Keratinocyte (primary cell): ENCODE results near the gene METTL24. TPM values are rescaled to one million over a fixed set of nuclear protein-coding genes. Genes with fewer than 3 reads are reported as not detected.

Experiments
- DNase-seq: peaks from one replicate; pipeline ENCODE4 v3.0.0-alpha.2; 2011; ENCODE audit warnings: low read depth, missing footprints, low spot score
- FAIRE-seq: peaks from 2 replicates; lab custom pipeline; 2011; peaks lifted over from hg19 to GRCh38; lab: Jason Lieb, UNC
- H2AFZ ChIP-seq: 2 replicates; pipeline ENCODE4 v1.6.0; 2012; ENCODE audit warnings: low read length, control low read depth, inconsistent platforms; ENCODE audit not compliant: control insufficient read depth
- H3K27ac ChIP-seq: 2 replicates; pipeline ENCODE4 v1.5.1; 2011; ENCODE audit warnings: low read length; ENCODE audit not compliant: control insufficient read depth, insufficient read depth
- H3K27me3 ChIP-seq: 3 replicates; pipeline ENCODE4 v1.6.0; 2011; ENCODE audit warnings: low read length; ENCODE audit not compliant: control insufficient read depth, insufficient read depth; ENCODE audit errors: extremely low read depth
- H3K36me3 ChIP-seq, 2 experiments: 2 replicates in 1 of 2; 3 replicates in 1 of 2; pipeline ENCODE4 v1.5.1; 2011; ENCODE audit warnings: low read length in 2 of 2, mild to moderate bottlenecking in 1 of 2; ENCODE audit not compliant: control insufficient read depth in 2 of 2, insufficient read depth in 2 of 2; ENCODE audit errors: extremely low read depth in 1 of 2
- H3K4me1 ChIP-seq: 3 replicates; pipeline ENCODE4 v1.5.1; 2011; ENCODE audit warnings: low read length; ENCODE audit not compliant: control insufficient read depth, insufficient read depth; ENCODE audit errors: extremely low read depth
- H3K4me2 ChIP-seq: 3 replicates; pipeline ENCODE4 v1.6.0; 2011; ENCODE audit warnings: low read depth, low read length; ENCODE audit not compliant: control insufficient read depth, insufficient read depth; ENCODE audit errors: extremely low read depth
- H3K4me3 ChIP-seq, 3 experiments: fragments of 200-600 bp in 1 of 3; sonication (generic) in 1 of 3; 2 replicates in 2 of 3; 3 replicates in 1 of 3; pipeline ENCODE4 v1.5.1; 2011 to 2016; ENCODE audit warnings: low read length in 3 of 3, mild to moderate bottlenecking in 3 of 3, control low read depth in 2 of 3, inconsistent platforms in 1 of 3, low read depth in 1 of 3, mixed read lengths in 1 of 3, mixed run types in 1 of 3, moderate library complexity in 1 of 3; ENCODE audit not compliant: control insufficient read depth in 2 of 3, insufficient read depth in 2 of 3; ENCODE audit errors: extremely low read depth in 1 of 3
- H3K79me2 ChIP-seq: 2 replicates; pipeline ENCODE4 v1.6.0; 2012; ENCODE audit warnings: low read length; ENCODE audit not compliant: control insufficient read depth, insufficient read depth
- H3K9ac ChIP-seq: 3 replicates; pipeline ENCODE4 v1.6.0; 2011; ENCODE audit warnings: low read length; ENCODE audit not compliant: control insufficient read depth, insufficient read depth; ENCODE audit errors: extremely low read depth
- H3K9me1 ChIP-seq: 3 replicates; pipeline ENCODE4 v1.6.0; 2011; ENCODE audit warnings: low read length; ENCODE audit not compliant: control insufficient read depth, insufficient read depth; ENCODE audit errors: extremely low read depth
- H3K9me3 ChIP-seq: 2 replicates; pipeline ENCODE4 v1.5.1; 2012; ENCODE audit warnings: low read depth, low read length; ENCODE audit not compliant: control insufficient read depth
- H4K20me1 ChIP-seq: 3 replicates; pipeline ENCODE4 v1.6.0; 2011; ENCODE audit warnings: low read length; ENCODE audit not compliant: control insufficient read depth, insufficient read depth; ENCODE audit errors: extremely low read depth
- EZH2 ChIP-seq: IDR thresholded peaks from one replicate; pipeline ENCODE4 v1.6.1; 2012; ENCODE audit warnings: inconsistent platforms, mild to moderate bottlenecking, low read length, moderate library complexity
- dilution Hi-C: fragments of 300-500 bp; cut with MboI; formaldehyde crosslinking; loops from one replicate; pipeline ENCODE4 v1.7.0; 2020; ENCODE audit warnings: low sequenced_read_pairs; ENCODE audit not compliant: extremely low pct_ligation_motif_present
- polyA plus RNA-seq, 5 experiments: library from polyadenylated mRNA; depleted of rRNA in 3 of 5; stranded (reverse) in 3 of 5; stranded (forward) in 1 of 5; unstranded in 1 of 5; fragments of >200 nt; gene quantifications; 1 replicate in 1 of 5; 2 replicates in 3 of 5; 3 replicates in 1 of 5; pipeline versions ENCODE4 v1.2.1 to v1.2.3, GENCODE V29; 2011 to 2012; ENCODE audit warnings: missing spikeins in 2 of 5, low read depth in 1 of 5, low replicate concordance in 1 of 5
- TF ChIP-seq, protein P1 (sequence below), 3 experiments: IDR thresholded peaks in 1 of 3; conservative IDR thresholded peaks in 1 of 3; optimal IDR thresholded peaks in 1 of 3; 2 replicates in 2 of 3; 3 replicates in 1 of 3; pipeline versions ENCODE3 to v1.5.1; 2011; ENCODE audit warnings: low read length in 3 of 3, mild to moderate bottlenecking in 3 of 3, moderate library complexity in 2 of 3, control low read depth in 1 of 3, inconsistent platforms in 1 of 3; ENCODE audit not compliant: insufficient read depth in 2 of 3; ENCODE audit errors: extremely low read depth in 1 of 3

Gene METTL24
- polyA plus RNA-seq, 1 donor (not counting 4 experiments of a cell fraction or from before 2014, with no cell fraction given): not detected

DNA sequence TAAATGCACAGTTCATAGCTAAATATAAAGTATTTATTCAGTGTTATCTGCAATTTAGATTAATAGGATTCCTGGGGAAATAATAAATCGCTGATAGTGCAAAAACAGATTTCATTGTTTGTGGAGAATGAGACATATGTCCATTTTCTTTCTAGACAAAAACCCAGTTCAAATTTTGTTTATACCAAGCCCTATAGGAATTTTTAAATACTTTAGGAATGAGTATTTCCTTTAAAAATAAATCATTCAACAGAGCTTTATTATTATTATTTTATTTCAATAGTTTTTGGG lies 86.5 kb downstream of the METTL24 start:
- Histone ChIP-seq H3K4me1 (no peaks in the 10 kb centered on the region), H2AFZ (no peak overlapping the region), H3K36me3 (no peaks in the 10 kb centered on the region), H3K79me2 (no peaks in the 10 kb centered on the region), H3K27me3 (no peaks in the 10 kb centered on the region), H3K4me2 (no peak overlapping the region), H3K27ac (no peak overlapping the region), H3K9me3 (no peaks in the 10 kb centered on the region), H3K9ac (no peak overlapping the region), H3K9me1 (no peaks in the 10 kb centered on the region), H4K20me1 (no peaks in the 10 kb centered on the region), H3K4me3 (no peak overlapping the region)
- no peak for FAIRE-seq
- TF ChIP-seq, protein P1, sequence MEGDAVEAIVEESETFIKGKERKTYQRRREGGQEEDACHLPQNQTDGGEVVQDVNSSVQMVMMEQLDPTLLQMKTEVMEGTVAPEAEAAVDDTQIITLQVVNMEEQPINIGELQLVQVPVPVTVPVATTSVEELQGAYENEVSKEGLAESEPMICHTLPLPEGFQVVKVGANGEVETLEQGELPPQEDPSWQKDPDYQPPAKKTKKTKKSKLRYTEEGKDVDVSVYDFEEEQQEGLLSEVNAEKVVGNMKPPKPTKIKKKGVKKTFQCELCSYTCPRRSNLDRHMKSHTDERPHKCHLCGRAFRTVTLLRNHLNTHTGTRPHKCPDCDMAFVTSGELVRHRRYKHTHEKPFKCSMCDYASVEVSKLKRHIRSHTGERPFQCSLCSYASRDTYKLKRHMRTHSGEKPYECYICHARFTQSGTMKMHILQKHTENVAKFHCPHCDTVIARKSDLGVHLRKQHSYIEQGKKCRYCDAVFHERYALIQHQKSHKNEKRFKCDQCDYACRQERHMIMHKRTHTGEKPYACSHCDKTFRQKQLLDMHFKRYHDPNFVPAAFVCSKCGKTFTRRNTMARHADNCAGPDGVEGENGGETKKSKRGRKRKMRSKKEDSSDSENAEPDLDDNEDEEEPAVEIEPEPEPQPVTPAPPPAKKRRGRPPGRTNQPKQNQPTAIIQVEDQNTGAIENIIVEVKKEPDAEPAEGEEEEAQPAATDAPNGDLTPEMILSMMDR (optimal IDR thresholded peaks at IDR 0.05 in 1 of 3, IDR thresholded peaks at IDR 0.05 in 1 of 3, conservative IDR thresholded peaks at IDR 0.05 in 1 of 3; ENCODE audit: extremely low read depth in 1 of 3, insufficient read depth in 2 of 3, low read length in 3 of 3): no peak
- TF ChIP-seq EZH2: no peak
- DNase-seq: no peak
- dilution Hi-C loops: no loop called here

DNA sequence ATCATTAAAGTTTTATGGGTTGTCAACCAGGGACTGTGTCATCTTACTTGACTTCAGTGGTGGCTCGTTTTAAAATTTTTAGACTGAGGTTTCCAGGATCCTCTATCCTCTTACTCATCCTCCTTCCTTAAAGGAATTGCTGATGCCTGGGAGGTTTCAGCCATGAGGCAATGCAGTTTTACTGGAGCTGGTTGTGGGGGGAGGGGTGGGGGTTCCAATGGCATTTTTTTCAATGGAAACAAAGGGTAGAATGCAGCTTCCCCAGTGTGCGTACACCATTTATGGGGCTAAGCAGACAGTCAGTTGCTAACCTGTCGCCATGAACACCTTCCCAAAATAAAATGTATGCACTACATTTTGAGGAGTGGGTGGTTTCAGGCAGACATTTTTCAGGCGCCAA lies 88.0 kb downstream of the METTL24 start:
- H3K4me2 ChIP-seq: no peak overlapping the region
- H3K9me1 ChIP-seq: no peaks in the 10 kb centered on the region
- H3K27me3 ChIP-seq: no peaks in the 10 kb centered on the region
- H3K4me1 ChIP-seq: no peaks in the 10 kb centered on the region
- dilution Hi-C loops: no loop called here
- FAIRE-seq: no peak
- H3K79me2 ChIP-seq: no peaks in the 10 kb centered on the region
- no peaks in the 10 kb centered on the region for H3K9me3 ChIP-seq
- no peak for DNase-seq
- H3K4me3 ChIP-seq: no peak overlapping the region
- no peak overlapping the region for H3K27ac ChIP-seq
- H2AFZ ChIP-seq: no peak overlapping the region
- TF ChIP-seq, protein P1 (optimal IDR thresholded peaks at IDR 0.05 in 1 of 3, IDR thresholded peaks at IDR 0.05 in 1 of 3, conservative IDR thresholded peaks at IDR 0.05 in 1 of 3; ENCODE audit: extremely low read depth in 1 of 3, insufficient read depth in 2 of 3, low read length in 3 of 3): no peak
- TF ChIP-seq EZH2: no peak
- no peak overlapping the region for H3K9ac ChIP-seq
- no peaks in the 10 kb centered on the region for H4K20me1 ChIP-seq
- H3K36me3 ChIP-seq: no peaks in the 10 kb centered on the region
